Upper lobe of left lung (tissue), 6 donors: Measurements from ENCODE around the gene CWH43. TPM values are rescaled to one million over a fixed set of nuclear protein-coding genes. Genes with fewer than 3 reads are reported as not detected.

Experiments
- ATAC-seq, 2 donors: fragments of 200-7000 bp; cut with Tn5 transposase; one replicate each; pipeline ENCODE4 v1.9.1; 2022; ENCODE audit warnings: mild to moderate bottlenecking in 2 of 2, moderate library complexity in 2 of 2; ENCODE audit not compliant: low FRiP score in 2 of 2
- DNase-seq, 2 donors: peaks; one replicate each; pipeline ENCODE4 v3.0.0-alpha.2; 2019 to 2020
- H3K27ac ChIP-seq, 4 donors: fragments of 200-600 bp; sonication (generic); one replicate each; pipeline ENCODE4 v1.5.1; 2016 to 2019
- H3K27me3 ChIP-seq, 4 donors: fragments of 200-600 bp; sonication (generic); one replicate each; pipeline ENCODE4 v1.5.1; 2017 to 2019
- H3K36me3 ChIP-seq, 4 donors: fragments of 200-600 bp; sonication (generic); one replicate each; pipeline ENCODE4 v1.5.1; 2016 to 2019
- H3K4me1 ChIP-seq, 4 donors: fragments of 200-600 bp; sonication (generic); one replicate each; pipeline ENCODE4 v1.5.1; 2018 to 2019
- H3K4me3 ChIP-seq, 4 donors: fragments of 200-600 bp; sonication (generic); one replicate each; pipeline ENCODE4 v1.5.1; 2017 to 2019; ENCODE audit warnings: mild to moderate bottlenecking in 2 of 4, moderate library complexity in 1 of 4
- H3K9me3 ChIP-seq, 4 donors: fragments of 200-600 bp; sonication (generic); one replicate each; pipeline ENCODE4 v1.5.1; 2018 to 2019
- EP300 ChIP-seq, 4 donors: sonication (generic); formaldehyde crosslinking; IDR thresholded peaks; one replicate each; pipeline ENCODE4 v1.5.1; 2017; ENCODE audit warnings: antibody characterized with exemption in 4 of 4, control low read depth in 2 of 4
- POLR2A ChIP-seq, 4 donors: fragments of 450-650 bp; IDR thresholded peaks; one replicate each; pipeline ENCODE4 v1.5.1; 2016 to 2017; ENCODE audit warnings: antibody characterized with exemption in 4 of 4, mild to moderate bottlenecking in 2 of 4
- POLR2AphosphoS5 ChIP-seq, 2 donors: sonication (generic); formaldehyde crosslinking; IDR thresholded peaks; one replicate each; pipeline ENCODE4 v1.5.1; 2017; ENCODE audit warnings: antibody characterized with exemption in 2 of 2
- WGBS, 2 donors: methylation state at CpG; one replicate each; pipeline ENCODE4 v1.1.5; 2017 to 2018; 5-methylcytosine and 5-hydroxymethylcytosine counted together
- total RNA-seq, 6 donors: library from RNA; depleted of rRNA in 4 of 6; stranded (reverse); fragments of >200 nt in 4 of 6; gene quantifications; one replicate each; pipeline versions ENCODE4 v1.1.0 to v1.2.1, GENCODE V29; 2016 to 2021
- TF ChIP-seq, protein P1 (sequence below), 6 experiments: fragments of 450-650 bp in 4 of 6; fragments of 200-600 bp in 2 of 6; sonication (generic) in 2 of 6; IDR thresholded peaks; one replicate each; pipeline ENCODE4 v1.5.1; 2016 to 2019; ENCODE audit warnings: antibody characterized with exemption in 6 of 6
- donor health status: DM: no; HTN: no; CAD: no; lungs with moderate emphysema.
- donor health status: DM: no; HTN: yes; CAD: no; lungs with severe emphysema.

CWH43 gene
- total RNA-seq, 6 donors from 2014 or later, result 0.67 to 1.7 (median 1.1) TPM; not detected in 2

DNA sequence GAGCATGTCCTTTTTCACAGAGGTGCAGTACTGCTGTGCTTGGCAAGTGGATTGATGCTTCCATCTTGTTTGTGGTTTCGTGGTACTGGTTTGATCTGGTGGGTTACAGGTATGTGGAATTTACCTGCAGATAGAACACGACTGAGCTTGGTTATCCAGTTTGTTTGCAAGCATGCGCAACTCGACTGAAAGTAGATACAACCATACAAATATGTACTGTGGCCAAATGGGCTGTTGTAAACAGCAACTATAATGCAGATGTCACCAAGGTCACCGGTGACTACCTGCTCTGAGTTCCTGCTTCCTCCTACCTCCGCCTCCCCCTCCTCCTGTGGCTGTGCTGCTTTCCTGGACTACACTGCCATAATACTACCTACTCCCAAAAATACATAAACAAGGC lies 12.4 kb downstream of the CWH43 start:
- Histone ChIP-seq H3K9me3 (no peaks in the 10 kb centered on the region), H3K36me3 (no peaks in the 10 kb centered on the region), H3K4me3 (no peak overlapping the region), H3K27me3 (no peaks in the 10 kb centered on the region), H3K27ac (no peak overlapping the region), H3K4me1 (no peaks in the 10 kb centered on the region)
- DNase-seq (no peak), ATAC-seq (no peak)
- 86 to 87% methylated on average over 6 of the region's 6 CpGs for WGBS, 2 donors
- TF ChIP-seq EP300 (IDR thresholded peaks at IDR 0.05) (no peak), POLR2AphosphoS5 (IDR thresholded peaks at IDR 0.05) (no peak)

DNA sequence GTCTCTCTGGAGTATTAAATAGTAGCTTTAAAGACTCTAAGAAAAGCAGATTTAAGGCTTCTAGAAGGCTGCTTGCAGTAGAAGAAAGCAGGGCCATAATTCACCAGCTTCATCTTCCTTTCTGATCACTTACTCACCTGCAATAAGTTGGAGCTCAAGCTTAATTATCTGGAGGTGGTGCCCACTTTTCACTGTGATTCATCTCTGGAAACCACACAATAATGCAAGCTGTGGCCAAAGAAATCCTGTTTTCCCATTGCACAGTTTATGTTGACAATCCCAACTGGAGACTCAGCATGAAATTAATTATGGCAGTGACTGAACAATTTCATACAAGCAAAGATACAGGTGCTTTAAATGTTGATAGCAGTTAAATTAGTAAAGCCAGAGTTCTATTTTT lies 14.7 kb downstream of the CWH43 start:
- H3K4me1 ChIP-seq, result no peaks in the 10 kb centered on the region
- TF ChIP-seq, protein P1, sequence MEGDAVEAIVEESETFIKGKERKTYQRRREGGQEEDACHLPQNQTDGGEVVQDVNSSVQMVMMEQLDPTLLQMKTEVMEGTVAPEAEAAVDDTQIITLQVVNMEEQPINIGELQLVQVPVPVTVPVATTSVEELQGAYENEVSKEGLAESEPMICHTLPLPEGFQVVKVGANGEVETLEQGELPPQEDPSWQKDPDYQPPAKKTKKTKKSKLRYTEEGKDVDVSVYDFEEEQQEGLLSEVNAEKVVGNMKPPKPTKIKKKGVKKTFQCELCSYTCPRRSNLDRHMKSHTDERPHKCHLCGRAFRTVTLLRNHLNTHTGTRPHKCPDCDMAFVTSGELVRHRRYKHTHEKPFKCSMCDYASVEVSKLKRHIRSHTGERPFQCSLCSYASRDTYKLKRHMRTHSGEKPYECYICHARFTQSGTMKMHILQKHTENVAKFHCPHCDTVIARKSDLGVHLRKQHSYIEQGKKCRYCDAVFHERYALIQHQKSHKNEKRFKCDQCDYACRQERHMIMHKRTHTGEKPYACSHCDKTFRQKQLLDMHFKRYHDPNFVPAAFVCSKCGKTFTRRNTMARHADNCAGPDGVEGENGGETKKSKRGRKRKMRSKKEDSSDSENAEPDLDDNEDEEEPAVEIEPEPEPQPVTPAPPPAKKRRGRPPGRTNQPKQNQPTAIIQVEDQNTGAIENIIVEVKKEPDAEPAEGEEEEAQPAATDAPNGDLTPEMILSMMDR (IDR thresholded peaks at IDR 0.05), result no peak
- TF ChIP-seq POLR2AphosphoS5 (IDR thresholded peaks at IDR 0.05) (no peak), POLR2A (IDR thresholded peaks at IDR 0.05) (no peak), EP300 (IDR thresholded peaks at IDR 0.05) (no peak)
- DNase-seq (no peak), ATAC-seq (no peak)
- no peak overlapping the region for H3K27ac ChIP-seq
- H3K9me3 ChIP-seq, result no peaks in the 10 kb centered on the region
- H3K36me3 ChIP-seq, result no peaks in the 10 kb centered on the region
- H3K27me3 ChIP-seq, result no peaks in the 10 kb centered on the region
- H3K4me3 ChIP-seq, result no peak overlapping the region

DNA sequence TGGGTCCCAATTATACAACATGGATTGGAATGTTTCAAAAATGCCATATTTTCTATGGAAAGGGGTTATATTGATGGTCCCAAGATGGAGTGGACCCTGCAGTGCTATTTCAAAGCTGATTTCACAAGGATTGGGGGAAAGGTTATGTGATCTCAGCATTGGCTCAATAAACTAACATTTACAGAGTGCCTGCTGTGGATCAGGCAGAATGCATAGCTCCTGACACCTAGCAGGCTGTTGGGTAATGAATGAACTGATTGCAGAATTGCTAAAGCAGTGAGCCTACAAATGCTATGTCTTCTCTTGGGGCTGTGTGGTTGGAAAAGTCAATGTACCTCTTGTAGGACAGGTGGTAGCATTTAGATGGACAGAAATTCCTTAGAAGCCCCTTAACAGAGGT lies 16.9 kb downstream of the CWH43 start:
- no peaks in the 10 kb centered on the region for H3K36me3 ChIP-seq
- TF ChIP-seq POLR2AphosphoS5 (IDR thresholded peaks at IDR 0.05) (no peak), EP300 (IDR thresholded peaks at IDR 0.05) (no peak), POLR2A (IDR thresholded peaks at IDR 0.05) (no peak)
- TF ChIP-seq, protein P1 (IDR thresholded peaks at IDR 0.05), result no peak
- ATAC-seq, result no peak
- no peak for DNase-seq
- H3K9me3 ChIP-seq, result no peaks in the 10 kb centered on the region
- no peaks in the 10 kb centered on the region for H3K4me1 ChIP-seq
- no peak overlapping the region for H3K4me3 ChIP-seq
- no peaks in the 10 kb centered on the region for H3K27me3 ChIP-seq
- no peak overlapping the region for H3K27ac ChIP-seq

DNA sequence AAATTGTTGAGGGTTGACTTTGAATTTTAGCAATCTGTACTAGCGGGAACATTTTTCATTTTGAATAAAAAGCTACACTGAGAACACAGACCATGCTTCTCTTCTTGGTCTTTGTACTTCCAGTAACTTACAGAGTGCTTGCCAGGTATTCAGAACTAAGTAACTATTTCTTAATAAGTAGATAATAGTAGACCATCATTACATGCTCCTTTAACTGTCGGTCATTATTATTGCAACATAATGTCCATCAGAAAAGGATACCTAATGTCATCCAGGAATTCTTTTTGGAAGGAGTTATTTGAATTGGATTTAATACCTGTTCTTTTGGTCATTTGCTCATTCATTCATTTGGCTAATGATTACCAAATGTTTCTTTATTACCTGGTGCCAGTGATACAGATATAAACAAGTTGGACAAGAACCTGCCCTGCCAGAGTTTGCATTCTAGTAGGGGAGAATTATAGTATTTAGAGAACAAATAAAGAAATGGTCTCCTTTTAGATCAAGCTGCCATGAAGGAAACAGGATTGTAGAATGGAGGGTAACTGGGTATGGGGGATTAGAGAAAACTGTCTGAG lies 32.7 kb downstream of the CWH43 start:
- 83 to 88% methylated on average over 2 of the region's 2 CpGs for WGBS, 2 donors
- DNase-seq (no peak), ATAC-seq (no peak)
- Histone ChIP-seq H3K9me3 (no peaks in the 10 kb centered on the region), H3K27me3 (no peaks in the 10 kb centered on the region), H3K27ac (no peak overlapping the region), H3K36me3 (no peaks in the 10 kb centered on the region), H3K4me1 (no peaks in the 10 kb centered on the region), H3K4me3 (no peak overlapping the region)
- TF ChIP-seq POLR2AphosphoS5 (IDR thresholded peaks at IDR 0.05) (no peak), POLR2A (IDR thresholded peaks at IDR 0.05) (no peak), EP300 (IDR thresholded peaks at IDR 0.05) (no peak)
- TF ChIP-seq, protein P1 (IDR thresholded peaks at IDR 0.05), result no peak

DNA sequence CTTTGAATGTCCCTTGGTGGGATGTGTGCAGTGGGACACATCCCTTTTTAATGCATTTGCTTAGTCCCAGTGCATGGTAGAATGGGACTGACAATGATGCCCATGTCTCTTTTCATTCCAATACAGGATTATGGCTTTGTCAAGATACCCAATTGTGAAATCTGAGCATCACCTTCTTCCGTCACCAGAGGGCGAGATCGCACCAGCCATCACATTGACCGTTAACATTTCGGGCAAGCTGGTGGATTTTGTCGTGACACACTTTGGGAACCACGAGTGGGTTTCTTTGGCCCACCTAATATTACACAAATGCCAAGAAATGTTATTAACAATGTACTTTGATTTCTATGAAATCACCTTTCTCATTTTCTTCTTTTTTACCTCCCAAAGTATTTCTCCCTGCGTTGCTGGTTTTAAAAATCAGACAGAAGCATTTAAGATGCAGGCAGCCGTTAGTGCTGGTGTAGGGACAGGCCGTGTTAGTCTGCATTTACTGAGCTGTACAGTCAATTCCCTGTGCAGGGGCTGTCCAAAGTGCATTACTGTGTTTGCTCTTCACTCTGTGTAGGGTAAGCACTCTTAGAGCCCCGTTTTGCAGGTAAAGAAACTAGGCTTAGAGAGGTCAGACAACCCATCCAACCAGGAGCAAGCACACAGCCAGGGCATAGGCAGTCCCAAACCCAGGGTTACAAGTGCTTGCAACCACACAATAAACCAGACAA lies 46.5 kb downstream of the CWH43 start:
- Histone ChIP-seq H3K27me3 (no peaks in the 10 kb centered on the region), H3K36me3 (no peaks in the 10 kb centered on the region), H3K4me1 (no peaks in the 10 kb centered on the region), H3K27ac (no peak overlapping the region), H3K9me3 (no peaks in the 10 kb centered on the region), H3K4me3 (no peak overlapping the region)
- TF ChIP-seq EP300 (IDR thresholded peaks at IDR 0.05), result no peak
- no peak for TF ChIP-seq POLR2A (IDR thresholded peaks at IDR 0.05)
- no peak for TF ChIP-seq POLR2AphosphoS5 (IDR thresholded peaks at IDR 0.05)
- TF ChIP-seq, protein P1 (IDR thresholded peaks at IDR 0.05), result no peak
- no peak for DNase-seq
- no peak for ATAC-seq
- WGBS, 2 donors, result 35 to 37% methylated on average over 11 of the region's 11 CpGs
